ENCODE results near the gene COL11A2.

- TF ChIP-seq, protein P1, sequence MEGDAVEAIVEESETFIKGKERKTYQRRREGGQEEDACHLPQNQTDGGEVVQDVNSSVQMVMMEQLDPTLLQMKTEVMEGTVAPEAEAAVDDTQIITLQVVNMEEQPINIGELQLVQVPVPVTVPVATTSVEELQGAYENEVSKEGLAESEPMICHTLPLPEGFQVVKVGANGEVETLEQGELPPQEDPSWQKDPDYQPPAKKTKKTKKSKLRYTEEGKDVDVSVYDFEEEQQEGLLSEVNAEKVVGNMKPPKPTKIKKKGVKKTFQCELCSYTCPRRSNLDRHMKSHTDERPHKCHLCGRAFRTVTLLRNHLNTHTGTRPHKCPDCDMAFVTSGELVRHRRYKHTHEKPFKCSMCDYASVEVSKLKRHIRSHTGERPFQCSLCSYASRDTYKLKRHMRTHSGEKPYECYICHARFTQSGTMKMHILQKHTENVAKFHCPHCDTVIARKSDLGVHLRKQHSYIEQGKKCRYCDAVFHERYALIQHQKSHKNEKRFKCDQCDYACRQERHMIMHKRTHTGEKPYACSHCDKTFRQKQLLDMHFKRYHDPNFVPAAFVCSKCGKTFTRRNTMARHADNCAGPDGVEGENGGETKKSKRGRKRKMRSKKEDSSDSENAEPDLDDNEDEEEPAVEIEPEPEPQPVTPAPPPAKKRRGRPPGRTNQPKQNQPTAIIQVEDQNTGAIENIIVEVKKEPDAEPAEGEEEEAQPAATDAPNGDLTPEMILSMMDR (IDR thresholded peaks at IDR 0.05): no peak
- TF ChIP-seq POLR2A (IDR thresholded peaks at IDR 0.05) (no peak), POLR2AphosphoS5 (IDR thresholded peaks at IDR 0.05; ENCODE audit: insufficient read depth in 1 of 2, low read depth in 1 of 2) (no peak)
These were observed 41.2 kb downstream of the COL11A2 start for GRCh38 chr6:33151050-33151449.

All from vagina (tissue), 2 donors.